ENCODE results near the gene PRPF6. TPM values are rescaled to one million over a fixed set of nuclear protein-coding genes. Genes with fewer than 3 reads are reported as not detected.

PRPF6 gene
- total and polyA plus RNA-seq, 2 donors from 2014 or later = 51.3 to 73.3 TPM

GRCh38 chr20:64077876-64078551, 97.1 kb downstream of the PRPF6 start:
- Histone ChIP-seq H3K4me3 (ENCODE audit: low read length in 3 of 3) (peak overlapping the region in 1 of 3 donors; percentile 59), H3K27ac (ENCODE audit: low read depth in 2 of 2, low read length in 2 of 2) (no peak overlapping the region), H3K4me1 (ENCODE audit: control insufficient read depth in 2 of 3, insufficient read depth in 2 of 3, low read depth in 1 of 3, low read length in 3 of 3) (peaks cover 0 to 19% (median 3%) of the 10 kb centered on the region in 3 donors), H3K9me3 (ENCODE audit: control insufficient read depth in 2 of 3, insufficient read depth in 1 of 3, low read length in 3 of 3) (no peaks in the 10 kb centered on the region), H3K27me3 (ENCODE audit: control insufficient read depth, insufficient read depth, low read length) (no peaks in the 10 kb centered on the region), H3K36me3 (ENCODE audit: control insufficient read depth in 2 of 3, insufficient read depth in 3 of 3, low read length in 3 of 3) (no peaks in the 10 kb centered on the region), H3K9ac (ENCODE audit: low read length in 3 of 3) (no peak overlapping the region)
- intact Hi-C loops (cut with DNase I) = no loop called here
- FAIRE-seq (no peak), DNase-seq (peak in 1 of 5 donors; percentile 61)
- TF ChIP-seq CTCF (IDR thresholded peaks at IDR 0.05; ENCODE audit: borderline replicate concordance, extremely low read depth, insufficient read depth) = no peak

- FAIRE-seq (no peak), DNase-seq (no peak)
- H3K27me3 ChIP-seq (ENCODE audit: control insufficient read depth, insufficient read depth, low read length) = no peaks in the 10 kb centered on the region
- H3K9me3 ChIP-seq (ENCODE audit: control insufficient read depth in 2 of 3, insufficient read depth in 1 of 3, low read length in 3 of 3) = no peaks in the 10 kb centered on the region
- H3K4me1 ChIP-seq (ENCODE audit: control insufficient read depth in 2 of 3, insufficient read depth in 2 of 3, low read depth in 1 of 3, low read length in 3 of 3) = peaks cover 0 to 22% (median 3%) of the 10 kb centered on the region in 3 donors
- peak overlapping the region in 1 of 2 donors; percentile 65 for H3K27ac ChIP-seq (ENCODE audit: low read depth in 2 of 2, low read length in 2 of 2)
- TF ChIP-seq CTCF (IDR thresholded peaks at IDR 0.05; ENCODE audit: borderline replicate concordance, extremely low read depth, insufficient read depth) = no peak
- no peaks in the 10 kb centered on the region for H3K36me3 ChIP-seq (ENCODE audit: control insufficient read depth in 2 of 3, insufficient read depth in 3 of 3, low read length in 3 of 3)
- intact Hi-C loops (cut with DNase I) = no loop called here
- peak overlapping the region in 2 of 3 donors; percentile 28 to 59 for H3K4me3 ChIP-seq (ENCODE audit: low read length in 3 of 3)
- peak overlapping the region in 2 of 3 donors; percentile 55 for H3K9ac ChIP-seq (ENCODE audit: low read length in 3 of 3)
Observed at GRCh38 chr20:64078934-64079272, 98.0 kb downstream of the PRPF6 start.

GRCh38 chr20:64079273-64080012, 98.5 kb downstream of the PRPF6 start, which contains the start of gene RGS19:
Gene RGS19 (minus strand): TSS chr20:64079518. CDS start chr20:64076886, 2,632 bp downstream.
- DNase-seq (peak; percentile 67 to 89 (median 84)), FAIRE-seq (no peak)
- no peaks in the 10 kb centered on the region for H3K9me3 ChIP-seq (ENCODE audit: control insufficient read depth in 2 of 3, insufficient read depth in 1 of 3, low read length in 3 of 3)
- H3K9ac ChIP-seq (ENCODE audit: low read length in 3 of 3) = peak within 1 kb of the TSS in 2 of 3 donors; percentile 55
- peak within 1 kb of the TSS; percentile 32 to 65 for H3K27ac ChIP-seq (ENCODE audit: low read depth in 2 of 2, low read length in 2 of 2)
- H3K27me3 ChIP-seq (ENCODE audit: control insufficient read depth, insufficient read depth, low read length) = peaks cover 2% of the 10 kb centered on the region
- intact Hi-C loops (cut with DNase I) = no loop called here
- TF ChIP-seq CTCF (IDR thresholded peaks at IDR 0.05; ENCODE audit: borderline replicate concordance, extremely low read depth, insufficient read depth) = no peak
- peak within 1 kb of the TSS; percentile 21 to 59 (median 28) for H3K4me3 ChIP-seq (ENCODE audit: low read length in 3 of 3)
- H3K4me1 ChIP-seq (ENCODE audit: control insufficient read depth in 2 of 3, insufficient read depth in 2 of 3, low read depth in 1 of 3, low read length in 3 of 3) = peaks cover 0 to 23% (median 3%) of the 10 kb centered on the region in 3 donors
- H3K36me3 ChIP-seq (ENCODE audit: control insufficient read depth in 2 of 3, insufficient read depth in 3 of 3, low read length in 3 of 3) = no peaks in the 10 kb centered on the region
